GM06990 (cell line): ENCODE measurements around the gene SIX6.

Experiments used
- DNase-seq: peaks from one replicate; pipeline ENCODE4 v3.0.0-alpha.2; 2011; ENCODE audit not compliant: insufficient read length; ENCODE audit errors: extremely low read depth
- H3K27me3 ChIP-seq: replicated peaks from 2 replicates; pipeline ENCODE4 v1.6.0; 2011; ENCODE audit warnings: low read length; ENCODE audit not compliant: control insufficient read depth, insufficient read depth
- H3K36me3 ChIP-seq: 2 replicates; pipeline ENCODE4 v1.5.1; 2011; ENCODE audit warnings: low read length; ENCODE audit not compliant: control insufficient read depth, insufficient read depth
- H3K4me3 ChIP-seq: replicated peaks from 2 replicates; pipeline ENCODE4 v1.5.1; 2011; ENCODE audit warnings: low read depth, mild to moderate bottlenecking, control low read depth, low read length
- CTCF ChIP-seq: IDR thresholded peaks from 2 replicates; pipeline ENCODE4 v1.5.1; 2011; ENCODE audit warnings: low read length, control low read depth, mild to moderate bottlenecking, inconsistent platforms; ENCODE audit not compliant: insufficient read depth, poor library complexity, severe bottlenecking

The SIX6 gene

GRCh38 chr14:60515511-60516289, 6.8 kb downstream of the SIX6 start:
- H3K36me3 ChIP-seq: no peaks in the 10 kb centered on the region
- H3K27me3 ChIP-seq: peaks cover 1% of the 10 kb centered on the region
- no peak for DNase-seq
- TF ChIP-seq CTCF: no peak
- H3K4me3 ChIP-seq: no peak overlapping the region

- DNase-seq: no peak
- H3K4me3 ChIP-seq: no peak overlapping the region
- H3K36me3 ChIP-seq: no peaks in the 10 kb centered on the region
- TF ChIP-seq CTCF: no peak
- 0 out of 2 replicates have a peak, but pooled peaks cover 1% of the 10 kb centered on the region for H3K27me3 ChIP-seq
Measured at GRCh38 chr14:60532442-60532841, 23.5 kb downstream of the SIX6 start.

DNA sequence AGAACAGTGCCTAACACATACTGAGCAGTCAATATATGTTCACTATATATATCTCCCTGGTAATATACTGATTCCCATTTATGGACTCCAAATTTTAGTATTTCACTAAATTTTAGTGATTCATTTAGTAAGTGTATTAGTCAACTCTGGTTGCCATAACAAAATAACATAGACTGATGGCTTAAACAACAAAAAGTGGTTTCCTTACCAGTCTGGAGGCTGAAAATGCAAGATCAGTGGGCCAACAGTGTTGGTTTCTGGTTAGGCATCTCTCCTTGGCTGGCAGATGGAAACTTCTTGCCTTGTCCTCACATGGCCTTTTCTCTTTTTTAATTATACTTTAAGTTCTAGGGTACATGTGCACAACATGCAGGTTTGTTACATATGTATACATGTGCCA, 28.7 kb downstream of the SIX6 start:
- Histone ChIP-seq H3K4me3 (no peak overlapping the region), H3K36me3 (no peaks in the 10 kb centered on the region), H3K27me3 (no peaks in the 10 kb centered on the region)
- TF ChIP-seq CTCF: no peak
- DNase-seq: no peak

- TF ChIP-seq CTCF: no peak
- Histone ChIP-seq H3K4me3 (no peak overlapping the region), H3K36me3 (no peaks in the 10 kb centered on the region), H3K27me3 (no peaks in the 10 kb centered on the region)
- DNase-seq: no peak
Measured at GRCh38 chr14:60544659-60545058, 35.7 kb downstream of the SIX6 start.

DNA sequence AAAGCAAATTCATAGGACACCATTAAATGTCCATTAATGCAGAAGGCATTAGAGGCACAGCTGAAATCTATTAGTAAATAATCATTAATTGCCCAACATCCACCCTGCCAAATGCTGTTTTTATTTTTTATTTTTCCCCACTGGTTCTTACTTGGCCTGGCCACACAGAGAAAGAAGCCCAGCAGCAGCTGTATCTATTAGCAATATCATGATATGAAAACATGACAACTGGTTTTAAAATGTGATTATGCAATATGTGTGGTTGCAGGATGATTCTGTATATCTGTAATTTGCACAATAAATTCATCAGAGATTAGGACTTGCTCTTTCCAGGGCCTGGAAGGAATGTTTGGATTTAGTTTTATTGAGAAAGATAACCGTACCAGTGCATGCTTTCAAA, 44.9 kb downstream of the SIX6 start:
- TF ChIP-seq CTCF: no peak
- DNase-seq: no peak
- Histone ChIP-seq H3K4me3 (no peak overlapping the region), H3K36me3 (no peaks in the 10 kb centered on the region), H3K27me3 (no peaks in the 10 kb centered on the region)
